NCI-H2029 treated with DMSO at 0.1 percent for 48 hours (cell line): ENCODE results near the gene MED15.

Experiments
- DNase-seq: peaks from one replicate; lab custom pipeline; 2025; lab: John Stamatoyannopoulos, UW

The MED15 gene

GRCh38 chr22:20625270-20625669 is 117.9 kb downstream of the MED15 start:
- DNase-seq = no peak

GRCh38 chr22:20626811-20627210 is 119.4 kb downstream of the MED15 start:
- DNase-seq = no peak

- no peak for DNase-seq
Observed at GRCh38 chr22:20627432-20627831, 120.0 kb downstream of the MED15 start.

- DNase-seq = no peak
Observed at GRCh38 chr22:20628081-20628939, 120.9 kb downstream of the MED15 start.

- DNase-seq = no peak
Observed at GRCh38 chr22:20629401-20629800, 122.0 kb downstream of the MED15 start.

GRCh38 chr22:20630873-20631617 is 123.6 kb downstream of the MED15 start:
- no peak for DNase-seq

GRCh38 chr22:20632082-20632481 is 124.7 kb downstream of the MED15 start:
- DNase-seq = no peak

- DNase-seq = no peak
Observed at GRCh38 chr22:20632518-20632917, 125.1 kb downstream of the MED15 start.

GRCh38 chr22:20634560-20635226 is 127.3 kb downstream of the MED15 start:
- no peak for DNase-seq

GRCh38 chr22:20635227-20635591 is 127.8 kb downstream of the MED15 start:
- no peak for DNase-seq

- no peak for DNase-seq
Observed at GRCh38 chr22:20636075-20636812, 128.8 kb downstream of the MED15 start.

GRCh38 chr22:20636945-20637344 is 129.5 kb downstream of the MED15 start:
- no peak for DNase-seq
